ENCODE data around the gene COL25A1.
"Not testable (repeated sequence)": the region's sequence is repeated elsewhere in the genome, so short reads cannot be mapped to it uniquely, and the experiment has no call there.

The COL25A1 gene

GRCh38 chr4:109022961-109023360 is 279.5 kb downstream of the COL25A1 start:
- Mint-ChIP-seq H3K36me3 (peaks cover 3% of the 10 kb centered on the region), H3K27me3 (peaks cover 1% of the 10 kb centered on the region), H3K9me3 (no peaks in the 10 kb centered on the region), H3K4me3 (no peak overlapping the region), H3K4me1 (no peaks in the 10 kb centered on the region), H3K27ac (no peak overlapping the region)

DNA sequence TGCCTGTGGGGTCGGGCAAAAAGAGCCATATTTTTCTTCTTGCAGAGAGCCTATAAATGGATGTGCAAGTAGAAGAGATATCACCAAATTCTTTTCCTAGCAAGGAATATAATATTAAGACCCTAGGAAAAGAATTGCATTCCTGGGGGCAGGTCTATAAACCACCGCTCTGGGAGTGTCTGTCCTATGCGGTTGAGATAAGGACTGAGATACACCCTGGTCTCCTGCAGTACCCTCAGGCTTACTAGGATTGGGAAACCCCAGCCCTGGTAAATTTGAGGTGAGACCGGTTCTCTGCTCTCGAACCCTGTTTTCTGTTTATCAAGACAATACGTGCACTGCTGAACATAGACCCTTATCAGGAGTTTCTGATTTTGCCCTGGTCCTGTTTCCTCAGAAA is 280.8 kb downstream of the COL25A1 start:
- H3K27me3 Mint-ChIP-seq, H3K9me3 Mint-ChIP-seq, H3K4me3 Mint-ChIP-seq, H3K4me1 Mint-ChIP-seq, H3K36me3 Mint-ChIP-seq, H3K27ac Mint-ChIP-seq: not testable (repeated sequence)

DNA sequence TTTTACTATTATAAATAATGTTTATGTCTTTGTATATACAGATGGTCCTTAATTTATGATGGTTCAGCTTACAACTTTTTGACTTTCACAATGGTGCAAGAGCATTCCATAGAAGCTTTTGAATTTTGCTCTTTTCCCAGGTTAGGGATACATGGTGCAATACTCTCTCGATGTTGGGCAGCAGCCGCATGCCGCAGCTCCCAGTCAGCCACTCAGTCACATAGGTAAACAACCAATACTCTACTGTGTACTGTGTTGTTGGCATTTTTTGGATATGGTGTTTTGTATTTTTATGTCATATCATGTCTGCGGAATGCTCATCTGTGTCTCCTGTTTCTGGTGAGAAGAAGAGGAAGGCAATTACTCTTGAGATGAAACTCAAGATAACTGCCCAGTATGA is 281.6 kb downstream of the COL25A1 start:
- Mint-ChIP-seq H3K27me3 (peaks cover 1% of the 10 kb centered on the region), H3K4me3 (no peak overlapping the region), H3K4me1 (no peaks in the 10 kb centered on the region), H3K27ac (no peak overlapping the region), H3K36me3 (peaks cover 3% of the 10 kb centered on the region), H3K9me3 (no peaks in the 10 kb centered on the region)

GRCh38 chr4:109016200-109016599 is 286.3 kb downstream of the COL25A1 start:
- peaks cover 1% of the 10 kb centered on the region for H3K27me3 Mint-ChIP-seq
- no peak overlapping the region for H3K4me3 Mint-ChIP-seq
- no peak overlapping the region for H3K27ac Mint-ChIP-seq
- H3K36me3 Mint-ChIP-seq = no peaks in the 10 kb centered on the region
- H3K9me3 Mint-ChIP-seq = no peaks in the 10 kb centered on the region
- H3K4me1 Mint-ChIP-seq = no peaks in the 10 kb centered on the region

GRCh38 chr4:109015413-109015810 is 287.0 kb downstream of the COL25A1 start:
- Mint-ChIP-seq H3K27ac (no peak overlapping the region), H3K27me3 (peaks cover 1% of the 10 kb centered on the region), H3K9me3 (no peaks in the 10 kb centered on the region), H3K4me1 (no peaks in the 10 kb centered on the region), H3K36me3 (no peaks in the 10 kb centered on the region), H3K4me3 (no peak overlapping the region)

- Mint-ChIP-seq H3K27me3 (peaks cover 1% of the 10 kb centered on the region), H3K36me3 (no peaks in the 10 kb centered on the region), H3K9me3 (no peaks in the 10 kb centered on the region), H3K4me1 (no peaks in the 10 kb centered on the region), H3K27ac (no peak overlapping the region), H3K4me3 (no peak overlapping the region)
Measured at GRCh38 chr4:109014593-109015412, 287.7 kb downstream of the COL25A1 start.

- Mint-ChIP-seq H3K9me3 (no peaks in the 10 kb centered on the region), H3K4me1 (no peaks in the 10 kb centered on the region), H3K36me3 (no peaks in the 10 kb centered on the region), H3K27me3 (no peaks in the 10 kb centered on the region), H3K27ac (no peak overlapping the region), H3K4me3 (no peak overlapping the region)
Measured at GRCh38 chr4:109012286-109012880, 290.1 kb downstream of the COL25A1 start.

DNA sequence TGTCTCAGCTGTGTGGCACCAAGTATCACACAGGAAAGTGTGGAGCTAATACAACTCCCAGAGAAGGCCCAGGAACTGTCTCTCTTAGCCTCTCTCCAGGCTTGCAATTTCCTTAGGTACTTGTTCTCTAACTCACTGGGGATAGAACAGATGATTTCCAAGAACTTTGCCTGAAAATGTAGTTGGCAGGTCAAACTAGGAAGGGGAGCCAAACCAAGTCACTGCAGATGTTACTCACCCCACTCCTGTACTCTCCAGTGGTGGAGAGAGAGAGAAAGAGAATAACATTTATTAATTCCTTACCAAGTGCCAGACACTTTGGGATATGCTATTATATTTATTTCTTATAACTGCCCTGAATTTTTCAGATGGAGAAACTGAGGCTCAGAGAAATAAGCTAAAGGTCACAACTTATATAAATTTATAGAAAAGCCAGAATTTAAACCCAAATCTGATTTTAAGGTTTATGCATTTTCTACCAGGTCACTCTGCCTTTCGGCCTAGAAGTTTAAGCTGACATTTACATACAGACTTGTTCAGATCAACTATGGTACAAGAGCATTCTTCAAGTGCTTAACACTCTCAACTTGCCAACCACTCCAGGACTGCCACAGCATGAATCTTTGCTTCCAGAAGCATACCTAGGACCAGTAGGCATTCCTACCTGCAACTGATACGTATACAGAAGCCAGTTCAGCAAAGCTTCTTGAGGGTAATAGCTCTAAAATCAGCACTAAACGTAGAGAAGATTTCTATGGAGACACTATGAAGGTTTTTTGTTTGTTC is 291.0 kb downstream of the COL25A1 start:
- Mint-ChIP-seq H3K27ac (no peak overlapping the region), H3K27me3 (no peaks in the 10 kb centered on the region), H3K4me3 (no peak overlapping the region), H3K9me3 (no peaks in the 10 kb centered on the region), H3K36me3 (no peaks in the 10 kb centered on the region), H3K4me1 (no peaks in the 10 kb centered on the region)

- no peak overlapping the region for H3K27ac Mint-ChIP-seq
- H3K4me1 Mint-ChIP-seq = no peaks in the 10 kb centered on the region
- H3K9me3 Mint-ChIP-seq = no peaks in the 10 kb centered on the region
- H3K36me3 Mint-ChIP-seq = no peaks in the 10 kb centered on the region
- no peak overlapping the region for H3K4me3 Mint-ChIP-seq
- H3K27me3 Mint-ChIP-seq = no peaks in the 10 kb centered on the region
Measured at GRCh38 chr4:109010521-109010920, 291.9 kb downstream of the COL25A1 start.

GRCh38 chr4:109009909-109010308 is 292.5 kb downstream of the COL25A1 start:
- no peaks in the 10 kb centered on the region for H3K9me3 Mint-ChIP-seq

DNA sequence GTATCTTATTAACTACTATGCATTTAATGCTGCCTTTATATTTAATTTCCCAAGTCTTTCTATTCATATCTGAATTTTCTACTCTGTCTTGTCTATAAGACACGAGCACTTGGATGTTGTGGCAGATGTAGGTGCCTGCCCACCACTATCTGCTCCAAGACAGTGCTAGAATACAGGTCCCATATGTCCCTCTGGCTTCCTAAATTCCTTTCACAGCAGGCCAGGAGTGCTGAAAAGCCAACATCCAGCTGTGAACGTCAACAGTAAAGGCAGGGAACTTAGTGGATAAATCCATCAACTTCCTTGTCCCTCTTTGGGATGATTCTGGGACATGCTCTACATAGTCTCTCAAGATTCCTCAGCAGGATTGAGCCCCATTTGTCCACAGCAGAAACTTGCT is 294.5 kb downstream of the COL25A1 start:
- H3K27ac Mint-ChIP-seq = no peak overlapping the region
- H3K36me3 Mint-ChIP-seq = no peaks in the 10 kb centered on the region
- no peaks in the 10 kb centered on the region for H3K27me3 Mint-ChIP-seq
- H3K9me3 Mint-ChIP-seq = no peaks in the 10 kb centered on the region
- no peak overlapping the region for H3K4me3 Mint-ChIP-seq
- no peaks in the 10 kb centered on the region for H3K4me1 Mint-ChIP-seq

More at GRCh38 chr4:109009909-109010308, 292.5 kb downstream of the COL25A1 start:
- Mint-ChIP-seq H3K27ac (no peak overlapping the region), H3K27me3 (no peaks in the 10 kb centered on the region), H3K4me1 (no peaks in the 10 kb centered on the region), H3K36me3 (no peaks in the 10 kb centered on the region), H3K4me3 (no peak overlapping the region)

GRCh38 chr4:109005523-109005922 is 296.9 kb downstream of the COL25A1 start:
- Mint-ChIP-seq H3K4me3 (no peak overlapping the region), H3K4me1 (no peaks in the 10 kb centered on the region), H3K27ac (no peak overlapping the region), H3K36me3 (no peaks in the 10 kb centered on the region), H3K9me3 (no peaks in the 10 kb centered on the region), H3K27me3 (no peaks in the 10 kb centered on the region)

DNA sequence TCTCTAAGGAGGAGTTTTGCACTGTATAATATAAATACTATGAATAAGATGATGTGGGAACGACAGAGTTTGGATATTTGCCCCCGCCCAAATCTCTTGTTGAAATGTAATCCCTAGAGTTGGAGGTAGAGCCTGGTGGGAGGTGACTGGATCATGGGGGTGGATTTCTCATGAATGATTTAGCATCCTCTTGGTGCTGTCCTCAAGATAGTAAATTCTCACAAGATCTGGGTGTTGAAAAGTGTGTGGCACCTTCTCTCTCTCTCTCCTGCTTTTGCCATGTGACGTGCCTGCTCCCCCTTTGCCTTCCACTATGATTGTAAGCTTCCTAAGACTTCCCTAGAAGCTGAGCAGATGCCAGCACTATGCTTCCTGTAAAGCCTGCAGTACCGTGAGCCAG is 298.0 kb downstream of the COL25A1 start:
- Mint-ChIP-seq H3K36me3 (no peaks in the 10 kb centered on the region), H3K27ac (no peak overlapping the region), H3K4me3 (no peak overlapping the region), H3K4me1 (no peaks in the 10 kb centered on the region), H3K9me3 (no peaks in the 10 kb centered on the region), H3K27me3 (no peaks in the 10 kb centered on the region)

DNA sequence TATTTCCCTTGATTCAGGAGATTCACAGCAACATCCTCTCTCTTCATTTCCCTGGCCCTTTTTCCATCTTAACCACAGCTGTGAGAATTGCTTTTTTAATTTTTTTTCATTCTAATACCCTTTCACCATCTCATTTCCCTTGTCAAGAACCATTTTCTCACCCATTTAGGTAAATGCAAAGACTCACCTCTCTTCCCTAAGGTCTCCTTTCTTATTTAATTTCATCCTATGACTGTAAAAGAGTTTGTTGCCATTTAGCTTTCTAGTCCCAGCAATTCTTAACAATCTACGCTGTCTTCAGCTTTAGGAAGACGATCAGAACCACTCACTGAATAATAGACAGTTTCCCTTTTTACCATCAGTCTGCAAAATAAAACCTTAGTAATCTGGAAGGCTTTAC is 298.5 kb downstream of the COL25A1 start:
- Mint-ChIP-seq H3K9me3 (no peaks in the 10 kb centered on the region), H3K36me3 (no peaks in the 10 kb centered on the region)

DNA sequence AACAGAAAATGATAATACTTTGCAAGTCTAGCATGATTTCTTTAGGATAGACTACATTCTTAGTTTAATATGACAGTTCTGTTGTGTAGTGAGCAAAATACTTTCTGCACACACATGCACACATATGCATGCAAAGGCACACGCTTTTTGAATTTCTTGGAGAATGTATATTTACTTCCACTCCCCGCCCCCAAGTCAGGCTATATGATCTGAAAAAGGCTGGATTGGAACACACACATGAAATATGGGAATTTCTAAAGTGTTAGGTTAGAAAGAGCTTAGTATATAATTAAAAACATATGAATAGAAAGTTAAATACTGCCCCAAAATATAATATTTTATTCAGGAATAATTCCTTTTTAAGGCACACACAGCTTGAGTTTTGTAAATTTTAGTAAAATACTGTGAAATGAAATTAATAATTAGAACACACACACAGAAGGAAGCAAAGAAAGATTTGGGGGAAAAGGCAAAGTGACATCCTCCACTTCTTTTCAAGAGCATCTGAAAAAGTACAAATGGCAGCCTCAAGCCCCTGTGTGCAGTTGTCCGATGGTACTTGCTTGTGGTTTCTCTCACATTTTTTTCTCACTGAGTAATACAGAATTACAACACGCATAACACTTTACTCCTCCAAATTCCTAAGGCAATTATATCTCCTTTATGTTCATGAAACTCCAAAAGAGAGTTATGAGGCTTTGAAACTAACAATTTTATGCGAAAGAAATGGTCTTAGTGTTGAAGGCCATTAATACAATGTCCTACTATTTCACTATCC is 310.7 kb downstream of the COL25A1 start:
- Mint-ChIP-seq H3K36me3 (no peaks in the 10 kb centered on the region), H3K27ac (no peak overlapping the region), H3K27me3 (no peaks in the 10 kb centered on the region), H3K9me3 (no peaks in the 10 kb centered on the region), H3K4me1 (no peaks in the 10 kb centered on the region), H3K4me3 (no peak overlapping the region)

More for the DNA sequence above, 298.5 kb downstream of the COL25A1 start:
- Mint-ChIP-seq H3K27ac (no peak overlapping the region), H3K27me3 (no peaks in the 10 kb centered on the region), H3K4me1 (no peaks in the 10 kb centered on the region), H3K4me3 (no peak overlapping the region)

Measured in activated naive CD4-positive, alpha-beta T cell treated with anti-CD3 and anti-CD28 coated beads, Interleukin-2, amount 50 U/mL, for 24 hours (primary cell).